Urothelium cell line (cell line): ENCODE measurements around the gene FAM120AOS.
"Not testable (repeated sequence)": the region's sequence is repeated elsewhere in the genome, so short reads cannot be mapped to it uniquely, and the experiment has no call there.

Experiments used
- DNase-seq: peaks from one replicate; pipeline ENCODE4 v3.0.0; 2011; ENCODE audit warnings: low spot score, mixed read lengths
- FAIRE-seq: peaks from 2 replicates; lab custom pipeline; 2011; peaks lifted over from hg19 to GRCh38; lab: Jason Lieb, UNC

FAM120AOS gene

DNA sequence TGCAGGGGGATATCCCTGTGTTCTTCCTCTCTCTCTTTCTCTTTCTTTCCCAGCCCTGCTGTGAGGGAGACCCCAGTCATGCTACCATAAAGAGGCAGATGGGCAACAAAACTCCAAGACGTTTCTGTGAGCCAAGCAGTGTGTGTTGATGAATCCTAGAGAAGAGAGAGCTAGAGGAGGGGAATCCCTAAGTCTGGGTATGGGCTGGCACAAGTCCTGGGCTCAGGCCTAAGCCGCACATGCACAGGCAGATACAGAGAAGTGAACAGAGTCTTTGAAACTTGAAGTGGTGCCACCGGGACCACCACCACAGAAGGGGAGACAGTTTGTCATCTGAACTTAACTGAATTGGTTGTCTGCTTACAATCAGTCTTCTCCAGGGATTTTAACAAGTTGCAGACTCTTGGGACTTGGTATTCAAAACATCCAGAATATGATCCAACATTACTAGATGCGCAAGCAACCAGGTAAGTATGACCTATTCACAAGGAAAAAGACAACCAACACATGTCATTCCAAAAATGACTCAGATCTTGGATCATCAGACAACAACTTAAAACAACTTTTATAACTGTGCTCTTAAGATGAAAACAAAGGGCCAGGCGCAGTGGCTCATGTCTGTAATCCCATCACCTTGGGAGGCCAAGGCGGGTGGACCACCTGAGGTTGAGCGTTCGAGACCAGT, 12.3 kb downstream of the FAM120AOS start:
- no peak for FAIRE-seq

DNA sequence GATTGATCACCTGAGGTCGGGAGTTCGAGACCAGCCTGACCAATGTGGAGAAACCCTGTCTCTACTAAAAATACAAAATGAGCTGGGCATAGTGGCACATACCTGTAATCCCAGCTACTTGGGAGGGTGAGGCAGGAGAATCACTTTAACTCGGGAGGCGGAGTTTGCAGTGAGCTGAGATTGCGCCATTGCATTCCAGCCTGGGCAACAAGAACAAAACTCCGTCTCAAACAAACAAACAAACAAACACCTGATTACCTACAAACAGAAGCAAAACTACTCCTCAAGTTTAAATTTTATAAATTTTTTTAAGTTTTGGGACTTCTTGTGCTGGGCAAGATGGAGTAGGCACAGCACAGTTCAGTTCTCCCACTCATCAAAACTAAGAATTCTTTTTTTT, 14.1 kb downstream of the FAM120AOS start:
- DNase-seq, FAIRE-seq: not testable (repeated sequence)

More for the DNA sequence above, 12.3 kb downstream of the FAM120AOS start:
- no peak for DNase-seq

DNA sequence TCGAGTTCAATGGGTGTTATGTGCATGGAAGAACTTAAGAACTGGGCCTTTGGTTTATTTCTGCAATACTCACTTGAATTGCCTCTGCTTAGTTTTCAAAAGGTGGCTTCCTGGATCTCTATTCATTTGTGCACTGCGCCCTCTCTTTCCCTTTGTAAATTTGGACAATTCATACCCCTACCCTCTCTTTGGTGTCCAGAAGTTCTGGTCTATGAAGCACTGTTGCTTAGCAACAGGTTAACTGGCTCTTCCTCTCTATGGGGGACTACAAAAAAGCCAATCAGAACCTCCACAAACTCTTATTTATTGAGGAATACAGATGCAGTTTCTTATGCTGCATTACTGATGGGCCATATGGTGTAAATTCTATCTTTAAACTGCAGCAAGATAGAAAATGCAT, 15.4 kb downstream of the FAM120AOS start:
- FAIRE-seq (no peak), DNase-seq (no peak)

DNA sequence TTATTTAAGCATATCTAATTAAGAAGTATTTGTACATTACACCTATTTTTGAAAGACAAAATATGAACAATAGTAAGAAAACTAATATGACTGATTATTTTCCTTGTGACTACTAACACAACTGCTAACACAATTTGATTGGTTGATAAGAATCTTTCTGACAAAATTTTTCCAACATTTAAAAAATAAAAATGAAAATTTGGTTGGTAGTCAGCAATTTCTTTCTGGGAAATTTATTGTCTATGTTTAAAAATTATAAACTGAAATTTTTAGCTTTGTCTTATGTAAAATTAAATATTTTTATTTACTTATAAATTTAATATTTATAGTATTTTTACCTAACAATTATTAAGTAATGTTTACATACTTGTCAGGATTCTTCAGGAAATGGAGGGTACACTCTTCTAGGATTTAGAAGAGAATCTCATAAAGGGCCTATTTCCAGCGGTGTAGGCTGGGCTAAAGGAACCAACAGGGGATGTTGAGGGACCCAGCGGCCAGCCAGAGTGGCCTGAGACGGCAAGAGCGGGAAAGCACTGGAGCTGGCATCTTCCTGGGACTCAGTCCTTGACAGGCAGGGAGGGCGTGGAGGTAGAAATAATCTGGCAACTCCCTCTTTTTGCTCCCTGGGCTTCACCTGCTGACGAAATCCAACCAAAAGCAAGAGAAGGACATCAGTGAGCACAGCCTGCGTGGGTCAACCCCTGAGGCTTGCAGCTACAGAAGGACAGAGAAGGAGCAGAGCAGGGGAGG, 16.6 kb downstream of the FAM120AOS start:
- no peak for FAIRE-seq
- no peak for DNase-seq

DNA sequence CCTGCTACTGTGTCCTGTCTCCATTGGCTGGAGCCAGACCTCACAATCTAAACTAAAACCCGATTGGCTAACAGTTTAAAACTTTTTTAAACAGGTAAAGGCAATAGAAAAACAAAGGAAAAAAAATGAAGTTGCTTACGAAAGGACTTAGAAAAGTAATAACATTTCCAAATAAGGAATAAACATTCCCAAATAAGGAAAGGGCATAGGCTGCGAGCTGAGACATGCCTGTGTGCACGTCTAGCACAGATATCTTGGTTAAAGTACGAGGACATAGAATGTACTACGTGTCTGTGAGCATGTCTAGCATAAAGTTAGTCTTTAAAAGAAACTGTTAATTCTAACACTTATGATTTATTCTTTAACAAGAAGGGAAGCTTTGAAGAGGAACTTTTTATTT, 17.2 kb downstream of the FAM120AOS start:
- DNase-seq (no peak), FAIRE-seq (no peak)

DNA sequence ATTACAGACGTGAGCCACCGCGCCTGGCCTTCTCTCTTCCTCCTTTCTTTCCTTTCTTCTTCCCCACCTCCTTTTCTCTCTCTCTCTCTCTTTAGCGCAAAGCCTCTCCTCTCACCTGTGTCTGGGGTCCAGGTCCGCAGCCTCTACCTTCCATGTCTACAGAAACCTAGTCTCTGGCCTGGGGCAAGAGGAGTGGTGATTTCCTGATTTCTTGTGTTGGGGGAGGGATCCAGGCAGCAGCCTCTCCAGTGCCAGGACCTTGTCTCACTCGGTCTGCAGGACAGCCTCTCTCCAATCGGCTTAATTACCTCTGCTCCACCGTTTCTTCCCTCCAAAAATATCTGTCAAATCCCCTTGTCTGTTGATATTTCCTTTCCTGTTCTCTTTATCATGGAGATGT, 18.0 kb downstream of the FAM120AOS start:
- FAIRE-seq (no peak), DNase-seq (no peak)

DNA sequence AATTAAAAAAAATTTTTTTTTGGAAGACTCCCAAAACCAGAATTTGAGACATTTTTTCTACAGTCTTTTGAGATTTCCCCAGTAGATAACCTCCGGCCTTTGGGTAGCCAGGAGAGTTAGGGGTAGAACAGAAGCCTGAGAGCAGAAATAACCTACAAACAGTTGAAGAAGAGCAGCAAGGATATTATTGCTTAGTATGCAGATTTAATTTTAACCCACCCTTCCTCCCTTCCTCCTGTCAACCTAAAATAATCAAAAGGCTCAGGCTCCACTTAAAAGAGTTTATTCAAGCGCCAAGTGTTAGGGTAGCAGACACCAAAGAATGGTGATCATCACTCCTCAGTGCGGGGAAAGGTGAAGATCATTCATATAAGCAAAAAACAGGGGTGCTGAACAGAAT, 19.3 kb downstream of the FAM120AOS start:
- FAIRE-seq (no peak), DNase-seq (no peak)

DNA sequence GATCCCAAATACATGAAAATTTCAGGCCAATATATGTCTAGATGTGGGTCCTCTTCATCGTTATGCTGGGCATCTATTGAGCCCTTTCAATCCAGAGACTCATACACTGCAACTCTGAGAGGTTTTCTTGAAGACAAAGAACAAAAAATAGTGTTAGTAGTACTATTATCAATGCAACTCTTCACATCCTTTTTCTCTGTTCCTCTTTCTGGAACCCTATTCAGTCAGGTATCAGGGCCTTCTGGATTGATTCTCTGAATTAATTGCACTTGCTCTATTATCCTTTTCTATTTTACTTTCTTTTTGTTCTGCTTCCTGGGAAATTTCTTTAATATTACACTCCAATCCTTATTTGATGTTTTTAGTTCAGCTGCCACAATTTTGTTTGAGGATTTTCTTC, 20.4 kb downstream of the FAM120AOS start:
- no peak for DNase-seq
- FAIRE-seq: no peak

DNA sequence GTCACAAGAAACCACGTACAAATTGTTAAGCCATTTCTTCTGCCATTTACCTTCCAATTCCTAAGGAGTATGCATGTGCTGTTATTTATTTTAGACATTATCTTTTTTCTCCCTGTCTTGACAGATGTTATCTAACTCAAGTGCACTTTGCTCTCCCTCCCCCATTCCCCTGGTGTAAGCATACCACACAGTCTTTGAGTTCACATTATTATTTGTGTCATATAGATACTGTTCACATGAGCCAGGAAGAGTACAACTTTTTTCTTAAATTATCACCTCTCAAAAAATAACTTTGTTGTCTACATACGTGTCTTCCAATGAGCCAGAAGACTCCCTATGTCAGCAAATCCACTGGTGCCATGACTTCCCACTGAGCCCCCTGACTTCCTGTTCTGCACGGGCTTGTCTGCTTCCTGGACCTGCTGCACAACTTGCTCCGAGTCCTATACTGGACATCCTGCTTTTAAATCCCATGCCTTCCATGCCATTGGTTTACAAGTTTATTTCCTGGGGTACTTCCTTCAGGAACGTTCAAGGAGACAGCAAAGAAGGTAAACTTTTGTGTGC, 21.8 kb downstream of the FAM120AOS start:
- FAIRE-seq: no peak
- DNase-seq: no peak

DNA sequence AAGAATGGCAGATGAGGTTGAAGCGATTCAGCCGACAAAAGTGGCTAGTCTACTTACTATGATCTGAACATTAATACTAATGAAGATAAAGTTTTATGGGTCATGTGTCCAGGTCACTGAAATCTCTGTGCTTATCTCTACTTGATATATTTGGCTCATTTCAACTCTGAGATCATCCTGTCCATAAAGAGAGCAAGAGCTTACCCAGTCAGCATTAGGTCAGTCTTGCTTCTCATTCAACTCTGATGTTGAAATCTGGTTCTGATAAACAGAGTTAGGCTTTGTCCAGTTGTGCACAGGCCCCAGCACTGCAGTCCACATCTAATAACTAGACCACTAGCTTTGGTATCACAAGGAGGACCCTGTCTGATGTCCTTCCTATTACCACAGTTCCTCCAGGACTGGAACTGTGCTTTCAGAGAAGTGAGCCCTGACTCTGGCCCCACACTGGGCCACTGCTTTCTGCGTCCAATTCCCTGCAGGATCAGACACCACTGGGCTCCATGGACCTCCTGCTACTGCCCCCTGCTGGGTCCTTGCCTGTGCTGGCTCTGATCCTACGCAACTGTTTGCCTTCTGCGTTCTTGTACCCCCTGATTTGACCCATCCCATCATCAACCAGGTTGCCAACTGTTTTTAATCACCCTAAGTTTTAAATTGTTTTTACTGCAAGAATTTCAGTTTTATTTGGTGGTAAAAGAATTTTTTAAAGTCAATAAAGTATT, 25.6 kb downstream of the FAM120AOS start:
- FAIRE-seq: no peak
- DNase-seq: no peak

DNA sequence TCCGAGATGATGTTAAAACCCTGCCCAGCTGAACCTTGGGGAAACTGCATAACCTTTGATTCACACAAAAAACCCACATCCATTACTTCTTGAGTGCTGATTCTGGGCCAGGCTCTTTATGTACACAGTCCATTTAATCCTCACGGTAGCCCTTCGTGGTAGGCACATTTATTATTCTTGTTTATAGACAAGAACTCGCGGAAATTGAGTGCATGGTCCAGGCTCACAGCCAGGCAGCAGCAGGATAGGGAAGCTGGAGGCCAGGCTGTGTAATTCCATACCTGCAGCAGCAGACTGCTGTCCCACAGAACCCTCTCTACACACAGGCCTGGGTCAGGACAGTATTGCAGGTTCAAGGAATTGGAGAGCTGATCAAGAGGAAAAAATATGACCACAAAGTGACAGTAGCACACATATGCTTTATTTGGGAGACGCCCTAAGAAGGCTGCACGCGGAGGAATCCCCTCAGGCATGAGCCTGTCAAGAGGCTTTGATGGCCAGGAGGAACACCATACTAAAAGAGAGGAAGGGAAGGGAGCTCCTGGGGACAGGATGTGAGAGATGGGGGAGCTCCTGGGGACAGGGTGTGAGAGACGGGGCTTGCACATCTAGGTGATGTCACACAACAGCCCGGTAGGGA, 30.3 kb downstream of the FAM120AOS start:
- FAIRE-seq: no peak
- no peak for DNase-seq

DNA sequence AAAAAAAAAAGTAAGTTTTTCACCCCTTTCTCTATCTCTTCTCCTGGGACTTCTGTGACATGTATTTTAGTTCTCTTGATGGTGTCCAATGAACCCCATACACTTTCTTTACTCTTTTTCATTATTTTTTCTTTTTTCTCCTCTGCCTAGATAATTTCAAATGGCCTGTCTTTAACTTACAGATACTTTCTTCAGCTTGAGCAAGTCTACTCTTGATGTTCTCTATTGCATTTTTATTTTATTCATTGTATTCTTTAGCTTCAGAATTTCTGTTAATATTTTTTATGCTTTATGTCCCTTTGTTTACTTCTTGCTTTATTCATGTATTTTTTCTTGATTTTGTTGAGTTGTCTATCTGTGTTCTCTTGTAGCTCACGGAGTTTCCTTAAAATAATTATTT, 34.4 kb downstream of the FAM120AOS start:
- no peak for FAIRE-seq
- DNase-seq: no peak

DNA sequence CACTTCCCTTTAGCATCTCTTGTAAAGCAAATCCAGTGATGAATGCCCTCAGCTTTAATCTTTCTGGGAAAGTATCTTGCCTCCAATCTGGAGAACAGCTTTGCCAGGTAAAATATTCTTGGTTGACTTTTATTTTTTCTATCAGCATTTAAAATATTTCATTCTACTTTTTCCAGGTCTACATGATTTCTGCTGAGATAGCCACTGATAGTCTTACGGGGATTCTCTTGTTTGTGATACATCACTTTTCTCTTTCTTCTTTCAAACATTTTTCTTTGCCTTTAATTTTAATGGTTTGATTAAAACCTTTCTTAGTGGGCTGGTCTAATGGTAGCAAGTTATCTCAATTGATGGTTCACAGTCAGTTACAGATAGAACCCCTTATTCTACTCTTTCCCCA, 35.8 kb downstream of the FAM120AOS start:
- FAIRE-seq: no peak
- DNase-seq: no peak

DNA sequence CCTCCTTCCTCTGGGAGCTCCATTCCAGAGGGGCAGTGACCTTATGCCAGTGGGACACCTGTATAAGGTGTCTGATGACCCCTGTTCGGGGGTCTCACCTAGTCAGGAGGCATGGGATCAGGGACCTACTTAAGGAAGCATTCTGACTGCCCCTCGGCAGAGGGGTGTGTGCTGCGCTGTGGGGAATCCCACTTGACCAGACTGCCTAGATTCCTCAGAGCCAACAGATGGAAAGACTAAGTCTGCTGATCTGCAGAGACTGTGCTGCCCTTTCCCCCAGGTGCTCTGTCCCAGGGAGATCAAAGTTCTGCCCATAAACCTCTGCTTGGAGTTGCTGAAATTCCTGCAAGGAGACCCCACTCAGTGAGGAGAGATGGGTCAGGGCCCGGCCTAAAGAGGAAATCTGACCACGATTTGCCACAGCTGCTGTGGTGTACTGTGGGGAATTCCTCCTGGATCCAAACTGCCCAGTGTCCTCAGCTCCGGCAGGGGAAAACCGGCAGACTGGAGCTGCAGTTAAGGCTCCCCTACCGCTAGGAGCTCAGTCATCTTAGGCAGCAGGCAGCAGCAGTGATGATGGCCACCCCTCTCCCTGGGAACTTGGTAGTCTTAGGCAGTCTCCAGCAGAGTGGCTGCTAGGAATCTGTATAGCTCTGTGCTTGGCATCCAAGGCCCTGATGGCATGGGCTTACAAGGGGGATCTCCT, 36.7 kb downstream of the FAM120AOS start:
- FAIRE-seq: no peak
- DNase-seq: no peak

DNA sequence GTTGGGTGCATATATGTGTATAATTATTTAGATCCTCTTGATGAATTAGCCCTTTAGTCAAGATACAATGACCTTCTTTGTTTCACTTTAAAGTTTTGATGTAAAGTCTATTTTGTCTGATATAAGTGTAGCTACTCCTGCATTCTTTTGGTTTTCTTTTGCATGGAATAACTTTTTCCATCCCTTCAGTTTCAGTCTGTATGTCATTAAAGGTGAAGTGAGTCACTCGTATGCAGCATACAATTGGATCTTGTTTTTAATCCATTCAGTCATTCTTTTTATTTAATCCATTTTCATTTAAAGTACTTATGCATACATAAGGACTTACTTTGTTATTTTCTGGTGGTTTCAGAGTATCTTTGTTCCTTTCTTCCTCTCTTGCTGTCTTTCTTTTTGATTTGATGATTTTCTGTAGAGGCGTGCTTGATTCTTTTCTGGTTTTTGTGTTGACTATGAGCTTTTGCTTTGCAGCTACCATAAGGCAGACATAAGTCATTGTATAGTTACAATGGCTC, 38.1 kb downstream of the FAM120AOS start:
- DNase-seq (no peak), FAIRE-seq (no peak)

DNA sequence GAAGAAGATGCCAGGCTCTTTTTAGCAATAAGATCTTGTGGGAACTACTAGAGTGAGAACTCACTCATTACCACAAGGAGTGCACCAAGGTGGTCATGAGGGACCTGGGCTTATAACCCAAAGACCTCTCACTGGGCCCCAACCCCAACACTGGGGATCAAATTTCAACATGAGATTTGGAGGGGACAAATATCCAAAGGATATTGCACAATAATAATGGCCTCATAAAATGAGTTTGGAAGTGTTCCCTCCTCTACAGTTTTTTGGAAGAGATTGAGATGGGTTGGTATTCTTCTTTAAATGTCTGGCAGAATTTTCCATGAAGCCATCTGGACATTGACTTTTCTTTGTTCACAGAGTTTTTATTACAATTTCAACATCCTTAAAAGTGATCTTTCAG, 39.9 kb downstream of the FAM120AOS start:
- no peak for DNase-seq
- FAIRE-seq: no peak

DNA sequence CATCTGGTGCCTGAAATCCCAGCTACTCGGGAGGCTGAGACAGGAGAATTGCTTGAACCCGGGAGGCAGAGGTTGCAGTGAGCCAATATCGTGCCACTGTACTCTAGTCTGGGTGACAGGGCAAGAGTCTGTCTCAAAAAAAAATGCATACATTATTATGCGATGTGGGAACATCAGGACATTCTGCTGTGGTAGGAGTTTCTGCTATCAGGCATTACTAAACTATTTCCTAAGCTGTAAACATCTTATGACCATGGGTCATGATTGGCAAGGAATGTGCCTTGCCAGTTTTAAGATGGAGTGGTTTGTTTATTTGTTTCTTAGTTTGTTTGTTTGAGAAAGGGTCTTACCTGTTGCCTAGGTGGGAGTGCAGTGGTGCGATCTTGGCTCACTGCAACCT, 47.0 kb downstream of the FAM120AOS start:
- FAIRE-seq (no peak), DNase-seq (no peak)

DNA sequence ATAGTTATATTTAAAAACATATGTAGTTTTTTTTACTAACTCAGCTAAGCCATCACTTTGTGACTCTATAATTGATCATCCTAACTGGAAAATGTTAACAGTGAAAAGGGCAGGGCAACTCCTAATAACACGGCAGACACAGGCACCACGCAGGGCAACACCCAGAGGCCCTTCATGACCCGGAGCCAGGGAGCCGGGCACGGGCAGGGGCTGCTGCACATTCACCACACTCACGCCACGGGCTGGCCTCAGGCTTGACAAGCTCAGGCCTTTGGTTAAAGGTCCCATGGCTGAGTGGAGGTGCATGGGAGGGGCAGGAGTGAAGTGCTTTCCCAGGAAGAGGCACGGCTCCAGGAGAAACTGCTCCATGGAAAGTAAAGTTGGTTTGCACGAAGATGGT, 54.9 kb downstream of the FAM120AOS start:
- FAIRE-seq (no peak), DNase-seq (no peak)

DNA sequence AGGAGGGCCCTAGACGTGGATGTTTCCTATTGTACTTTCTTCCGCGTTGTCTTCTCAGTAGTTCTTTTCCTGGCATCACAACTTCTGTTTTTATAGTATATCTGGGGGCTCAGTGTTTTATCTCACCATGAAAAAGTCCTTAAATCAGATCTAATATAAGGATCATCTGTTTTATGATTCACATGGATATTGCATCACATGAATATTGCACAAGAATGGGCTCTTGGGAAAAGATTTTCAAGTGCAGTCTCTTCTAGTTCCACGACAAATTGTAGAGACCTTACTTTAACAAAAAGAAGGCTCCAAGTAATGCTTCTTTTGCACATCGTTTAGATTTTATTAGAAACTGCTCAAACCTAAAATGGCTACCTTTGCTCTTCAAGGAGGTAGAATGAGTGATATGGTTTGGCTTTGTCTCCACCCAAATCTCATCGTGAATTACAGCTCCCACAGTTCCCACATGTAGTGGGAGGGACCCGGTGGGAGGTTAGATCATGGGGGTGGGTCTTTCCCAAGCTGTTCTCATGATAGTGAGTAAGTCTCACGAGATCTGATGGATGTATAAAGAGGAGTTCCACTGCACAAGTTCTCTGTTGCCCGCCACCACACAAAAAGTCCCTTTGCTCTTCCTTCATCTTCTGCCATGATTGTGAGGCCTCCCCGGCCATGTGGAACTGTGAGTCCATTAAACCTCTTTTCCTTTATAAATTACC, 55.6 kb downstream of the FAM120AOS start:
- FAIRE-seq: no peak

More for the DNA sequence above, 55.6 kb downstream of the FAM120AOS start:
- no peak for DNase-seq
